ENCODE data around the gene SLC22A7. TPM values are rescaled to one million over a fixed set of nuclear protein-coding genes. Genes with fewer than 3 reads are reported as not detected.

Gene SLC22A7
- total and polyA plus RNA-seq, 2 donors from 2014 or later: 2.0 to 34.8 TPM

DNA sequence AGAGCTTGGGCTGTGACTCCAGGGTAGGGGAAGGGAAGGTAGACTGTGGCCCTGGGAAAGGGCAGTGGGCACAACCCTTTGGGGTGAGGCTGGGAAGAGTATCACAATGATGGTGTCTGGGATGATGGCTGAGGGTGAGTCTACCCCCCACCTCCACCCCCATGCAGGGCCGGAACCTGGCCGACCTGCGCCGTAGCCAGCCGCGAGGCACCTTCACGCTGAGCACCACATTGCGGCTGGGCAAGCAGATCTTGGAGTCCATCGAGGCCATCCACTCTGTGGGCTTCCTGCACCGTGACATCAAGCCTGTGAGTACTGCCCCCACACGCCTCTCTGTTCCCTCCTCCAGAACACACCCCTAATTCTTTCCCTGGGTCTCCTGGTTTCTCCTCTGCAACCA, 44.7 kb upstream of the SLC22A7 start:
- FAIRE-seq (no peak), DNase-seq (no peak)
- Histone ChIP-seq H3K9me3 (ENCODE audit: control insufficient read depth in 2 of 3, insufficient read depth in 1 of 3, low read length in 3 of 3) (no peaks in the 10 kb centered on the region), H3K9ac (ENCODE audit: low read length in 3 of 3) (no peak overlapping the region), H3K4me3 (ENCODE audit: low read length in 3 of 3) (no peak overlapping the region), H3K36me3 (ENCODE audit: control insufficient read depth in 2 of 3, insufficient read depth in 3 of 3, low read length in 3 of 3) (no peaks in the 10 kb centered on the region), H3K4me1 (ENCODE audit: control insufficient read depth in 2 of 3, insufficient read depth in 2 of 3, low read depth in 1 of 3, low read length in 3 of 3) (no peaks in the 10 kb centered on the region), H3K27me3 (ENCODE audit: control insufficient read depth, insufficient read depth, low read length) (no peaks in the 10 kb centered on the region), H3K27ac (ENCODE audit: low read depth in 2 of 2, low read length in 2 of 2) (no peak overlapping the region)
- intact Hi-C loops (cut with DNase I): no loop called here
- TF ChIP-seq, protein P1, sequence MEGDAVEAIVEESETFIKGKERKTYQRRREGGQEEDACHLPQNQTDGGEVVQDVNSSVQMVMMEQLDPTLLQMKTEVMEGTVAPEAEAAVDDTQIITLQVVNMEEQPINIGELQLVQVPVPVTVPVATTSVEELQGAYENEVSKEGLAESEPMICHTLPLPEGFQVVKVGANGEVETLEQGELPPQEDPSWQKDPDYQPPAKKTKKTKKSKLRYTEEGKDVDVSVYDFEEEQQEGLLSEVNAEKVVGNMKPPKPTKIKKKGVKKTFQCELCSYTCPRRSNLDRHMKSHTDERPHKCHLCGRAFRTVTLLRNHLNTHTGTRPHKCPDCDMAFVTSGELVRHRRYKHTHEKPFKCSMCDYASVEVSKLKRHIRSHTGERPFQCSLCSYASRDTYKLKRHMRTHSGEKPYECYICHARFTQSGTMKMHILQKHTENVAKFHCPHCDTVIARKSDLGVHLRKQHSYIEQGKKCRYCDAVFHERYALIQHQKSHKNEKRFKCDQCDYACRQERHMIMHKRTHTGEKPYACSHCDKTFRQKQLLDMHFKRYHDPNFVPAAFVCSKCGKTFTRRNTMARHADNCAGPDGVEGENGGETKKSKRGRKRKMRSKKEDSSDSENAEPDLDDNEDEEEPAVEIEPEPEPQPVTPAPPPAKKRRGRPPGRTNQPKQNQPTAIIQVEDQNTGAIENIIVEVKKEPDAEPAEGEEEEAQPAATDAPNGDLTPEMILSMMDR (IDR thresholded peaks at IDR 0.05; ENCODE audit: borderline replicate concordance, extremely low read depth, insufficient read depth): no peak

GRCh38 chr6:43254138-43254817, 43.8 kb upstream of the SLC22A7 start:
- Histone ChIP-seq H3K27ac (ENCODE audit: low read depth in 2 of 2, low read length in 2 of 2) (no peak overlapping the region), H3K4me3 (ENCODE audit: low read length in 3 of 3) (no peak overlapping the region), H3K27me3 (ENCODE audit: control insufficient read depth, insufficient read depth, low read length) (no peaks in the 10 kb centered on the region), H3K9ac (ENCODE audit: low read length in 3 of 3) (no peak overlapping the region), H3K9me3 (ENCODE audit: control insufficient read depth in 2 of 3, insufficient read depth in 1 of 3, low read length in 3 of 3) (no peaks in the 10 kb centered on the region), H3K4me1 (ENCODE audit: control insufficient read depth in 2 of 3, insufficient read depth in 2 of 3, low read depth in 1 of 3, low read length in 3 of 3) (no peaks in the 10 kb centered on the region), H3K36me3 (ENCODE audit: control insufficient read depth in 2 of 3, insufficient read depth in 3 of 3, low read length in 3 of 3) (no peaks in the 10 kb centered on the region)
- intact Hi-C loops (cut with DNase I): no loop called here
- FAIRE-seq (no peak), DNase-seq (no peak)
- TF ChIP-seq, protein P1 (IDR thresholded peaks at IDR 0.05; ENCODE audit: borderline replicate concordance, extremely low read depth, insufficient read depth): no peak

- Histone ChIP-seq H3K9ac (ENCODE audit: low read length in 3 of 3) (no peak overlapping the region), H3K36me3 (ENCODE audit: control insufficient read depth in 2 of 3, insufficient read depth in 3 of 3, low read length in 3 of 3) (no peaks in the 10 kb centered on the region), H3K27me3 (ENCODE audit: control insufficient read depth, insufficient read depth, low read length) (no peaks in the 10 kb centered on the region), H3K4me1 (ENCODE audit: control insufficient read depth in 2 of 3, insufficient read depth in 2 of 3, low read depth in 1 of 3, low read length in 3 of 3) (no peaks in the 10 kb centered on the region), H3K4me3 (ENCODE audit: low read length in 3 of 3) (no peak overlapping the region), H3K27ac (ENCODE audit: low read depth in 2 of 2, low read length in 2 of 2) (no peak overlapping the region), H3K9me3 (ENCODE audit: control insufficient read depth in 2 of 3, insufficient read depth in 1 of 3, low read length in 3 of 3) (no peaks in the 10 kb centered on the region)
- TF ChIP-seq, protein P1 (IDR thresholded peaks at IDR 0.05; ENCODE audit: borderline replicate concordance, extremely low read depth, insufficient read depth): no peak
- FAIRE-seq (no peak), DNase-seq (peak in 1 of 5 donors; percentile 39)
- intact Hi-C loops (cut with DNase I): no loop called here
Measured at GRCh38 chr6:43254846-43255245, 43.2 kb upstream of the SLC22A7 start.
